RCC 7860 (cell line): Measurements from ENCODE around the gene MAGEF1.

ENCODE experiments used
- DNase-seq: peaks from one replicate; pipeline ENCODE4 v3.0.0-alpha.2; 2015; ENCODE audit warnings: low spot score
- FAIRE-seq: peaks from 2 replicates; lab custom pipeline; 2012; peaks lifted over from hg19 to GRCh38; lab: Jason Lieb, UNC

Gene MAGEF1

DNA sequence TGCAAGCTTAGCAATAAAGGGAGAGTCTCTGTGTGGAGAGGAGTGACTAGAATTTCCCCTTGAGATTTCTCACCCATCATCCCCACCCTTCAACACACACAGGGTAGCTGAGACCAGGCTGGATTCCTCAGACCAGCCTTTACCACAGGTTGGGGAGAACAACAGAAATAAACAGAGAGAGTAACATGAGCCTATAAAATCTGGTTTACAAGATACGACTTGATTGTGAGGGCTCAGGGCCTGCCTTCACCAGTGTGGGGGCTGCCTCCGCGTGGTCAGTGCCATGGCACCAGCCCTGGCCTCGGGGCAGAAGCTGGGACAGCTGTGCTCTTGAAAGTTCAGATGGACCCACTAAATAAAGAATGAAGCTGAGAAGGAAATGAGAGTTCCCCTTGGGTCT, 14.6 kb upstream of the MAGEF1 start:
- DNase-seq (no peak), FAIRE-seq (no peak)

DNA sequence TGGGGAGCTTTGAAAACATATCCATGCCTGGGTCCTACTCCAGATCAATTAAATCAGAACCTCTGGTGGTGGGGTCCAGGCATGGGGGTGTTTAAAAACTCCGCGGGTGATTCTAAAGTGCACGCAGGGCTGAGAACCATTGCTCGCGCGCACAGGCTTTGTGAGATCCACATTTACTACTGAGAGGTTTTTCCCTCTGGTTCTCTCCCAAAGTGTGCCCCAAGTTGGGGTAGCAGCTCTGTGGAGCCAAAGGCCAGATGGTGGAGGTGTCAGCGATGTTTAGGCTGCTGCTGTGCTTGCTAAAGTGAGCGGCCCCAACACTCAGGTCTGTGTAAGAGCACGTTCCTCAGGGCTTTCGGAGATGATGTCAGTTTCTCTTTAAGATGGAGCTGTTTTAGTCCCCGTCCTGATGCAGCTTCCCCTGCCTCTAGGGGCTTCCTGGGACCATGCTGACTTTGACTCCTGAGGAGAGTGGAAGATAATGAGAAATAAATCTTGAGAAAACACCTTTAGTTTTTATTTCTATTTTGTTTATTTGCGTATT, 13.4 kb upstream of the MAGEF1 start:
- FAIRE-seq (no peak), DNase-seq (no peak)

- DNase-seq (no peak), FAIRE-seq (no peak)
These were observed 12.8 kb upstream of the MAGEF1 start for GRCh38 chr3:184724699-184725098.

DNA sequence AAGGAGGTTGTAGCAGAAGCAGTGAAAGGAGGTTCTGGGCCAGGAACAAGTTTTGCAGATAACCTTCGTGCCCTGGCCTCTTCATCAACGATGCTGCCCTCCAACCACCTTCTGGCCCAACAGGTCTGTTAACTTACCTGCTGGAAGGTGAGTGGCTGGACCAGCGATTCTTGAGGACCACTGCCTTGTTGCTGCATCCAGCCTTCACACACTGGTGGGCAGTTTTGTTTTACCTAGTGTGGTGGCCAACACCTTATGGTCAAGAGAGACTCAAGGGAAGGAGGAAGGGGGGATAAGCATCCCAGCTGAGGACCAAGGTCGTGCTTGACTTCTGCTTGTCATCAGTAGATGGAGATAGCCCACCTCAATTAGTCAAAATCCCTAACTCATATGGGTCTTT, 7.8 kb upstream of the MAGEF1 start:
- FAIRE-seq (no peak), DNase-seq (no peak)

DNA sequence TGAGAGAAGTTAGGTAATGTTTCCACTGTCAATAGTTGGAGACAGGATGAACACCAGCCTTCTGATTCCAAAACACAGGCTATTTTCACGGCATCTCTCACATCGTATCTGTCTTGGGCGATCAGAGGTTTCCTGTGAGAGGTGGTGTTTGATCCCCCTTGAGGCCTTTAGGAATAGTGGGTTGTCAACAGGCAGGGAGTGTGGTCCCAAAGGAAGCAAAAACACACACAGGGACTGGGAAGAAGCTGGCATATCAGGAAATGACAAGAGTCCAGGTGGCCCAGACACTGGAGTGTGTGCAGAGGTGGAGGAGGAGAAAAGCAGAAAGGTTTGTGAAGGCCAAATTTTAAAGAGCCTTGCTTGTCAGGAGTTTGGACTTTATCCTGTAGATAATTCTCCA, 6.6 kb upstream of the MAGEF1 start:
- FAIRE-seq = no peak

DNA sequence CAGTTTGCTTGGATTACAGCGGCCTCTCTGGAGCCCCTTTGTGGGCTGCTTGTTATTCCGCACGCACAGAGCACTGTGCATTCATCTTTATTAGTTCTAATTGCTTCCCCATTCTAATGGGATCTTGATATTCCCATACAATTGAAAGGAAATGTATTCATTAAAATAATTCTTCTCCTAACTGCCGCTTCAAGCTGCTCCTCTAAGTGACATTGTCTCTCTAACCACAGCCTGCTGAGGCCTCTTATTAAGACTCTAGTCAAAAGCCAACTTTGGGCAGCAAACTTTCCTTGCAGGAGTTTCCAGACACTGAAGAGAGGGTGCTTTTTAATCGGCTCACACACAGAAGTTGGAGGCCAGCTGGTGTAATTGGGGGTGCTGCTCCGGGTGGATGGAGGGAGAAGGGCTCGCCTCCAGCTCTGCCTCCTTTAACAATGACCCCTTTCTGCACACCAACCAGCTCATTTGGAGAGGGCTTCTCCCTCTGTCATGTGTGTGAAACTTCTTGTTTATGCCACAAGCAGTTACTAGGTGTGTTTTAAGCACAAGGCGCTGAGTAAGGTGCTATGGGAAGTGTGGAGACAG, 5.6 kb upstream of the MAGEF1 start:
- FAIRE-seq = no peak

More for the DNA sequence above, 6.6 kb upstream of the MAGEF1 start:
- no peak for DNase-seq

GRCh38 chr3:184716622-184717398, 4.9 kb upstream of the MAGEF1 start:
- DNase-seq (no peak), FAIRE-seq (no peak)

More for the DNA sequence above, 5.6 kb upstream of the MAGEF1 start:
- DNase-seq = no peak

DNA sequence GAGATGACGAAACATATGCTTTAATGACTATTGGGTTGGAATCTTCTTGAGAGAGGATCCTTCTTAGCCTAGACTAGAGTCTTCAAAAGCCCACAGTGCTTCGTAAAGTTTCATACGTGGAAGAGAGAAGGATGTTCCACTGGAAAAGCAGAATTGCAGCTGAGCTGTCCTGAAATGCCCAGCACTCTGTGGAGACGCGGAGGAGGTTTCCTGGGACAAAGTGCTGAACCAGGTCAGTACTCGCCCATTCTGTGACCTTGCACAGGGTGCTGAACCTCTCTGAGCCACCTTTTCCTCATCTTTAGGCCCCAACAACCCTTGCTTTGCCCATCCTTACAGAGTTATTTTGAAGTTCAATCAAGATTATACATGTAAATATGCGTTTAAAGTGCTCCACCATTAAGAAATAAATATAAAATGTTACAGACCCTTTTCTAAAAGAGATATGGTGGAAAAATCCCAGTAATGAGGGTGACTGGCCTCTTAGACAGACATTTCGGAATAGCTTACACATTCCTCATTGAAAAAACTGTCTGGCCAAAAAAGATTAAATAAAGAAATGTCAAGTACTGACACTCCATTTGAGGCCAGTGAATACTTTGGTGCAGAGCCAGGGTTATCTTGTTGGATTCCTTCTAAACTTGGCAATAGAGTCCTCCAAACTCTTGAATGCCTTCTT, 4.2 kb upstream of the MAGEF1 start:
- DNase-seq (no peak), FAIRE-seq (no peak)

DNA sequence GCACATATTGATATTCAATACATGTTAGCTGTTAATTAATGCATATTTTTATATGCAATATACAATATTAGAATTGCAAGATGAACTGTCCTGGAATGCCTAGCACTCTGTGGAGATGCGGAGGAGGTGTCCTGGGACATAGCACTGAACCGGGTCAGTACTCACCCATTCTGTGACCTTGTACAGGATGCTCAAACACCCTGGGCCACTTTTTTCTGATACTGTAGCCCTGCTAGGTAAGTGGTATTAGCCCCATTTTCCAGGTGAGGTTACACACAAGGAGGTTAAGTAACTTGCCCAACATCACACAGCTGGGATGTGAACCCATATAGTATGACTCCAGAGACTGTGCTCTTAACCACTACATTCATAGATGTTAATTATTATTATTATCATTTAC, 1.7 kb upstream of the MAGEF1 start:
- no peak for DNase-seq
- no peak for FAIRE-seq

DNA sequence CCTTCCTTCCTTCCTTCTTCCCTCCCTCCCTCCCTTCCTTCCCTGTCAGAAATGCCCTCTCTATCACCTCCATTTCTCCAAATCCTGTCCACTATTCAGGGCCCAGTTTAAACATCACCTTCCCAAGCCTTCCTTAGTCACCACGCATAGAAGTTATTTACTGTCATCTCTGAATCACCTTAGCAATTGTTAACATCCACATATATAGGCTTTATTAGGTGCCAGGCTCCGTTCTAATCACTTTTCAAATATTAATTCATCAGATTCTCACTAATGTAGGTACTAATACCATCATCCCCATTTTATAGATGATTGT, 1.1 kb upstream of the MAGEF1 start:
- DNase-seq = no peak
- FAIRE-seq = no peak

DNA sequence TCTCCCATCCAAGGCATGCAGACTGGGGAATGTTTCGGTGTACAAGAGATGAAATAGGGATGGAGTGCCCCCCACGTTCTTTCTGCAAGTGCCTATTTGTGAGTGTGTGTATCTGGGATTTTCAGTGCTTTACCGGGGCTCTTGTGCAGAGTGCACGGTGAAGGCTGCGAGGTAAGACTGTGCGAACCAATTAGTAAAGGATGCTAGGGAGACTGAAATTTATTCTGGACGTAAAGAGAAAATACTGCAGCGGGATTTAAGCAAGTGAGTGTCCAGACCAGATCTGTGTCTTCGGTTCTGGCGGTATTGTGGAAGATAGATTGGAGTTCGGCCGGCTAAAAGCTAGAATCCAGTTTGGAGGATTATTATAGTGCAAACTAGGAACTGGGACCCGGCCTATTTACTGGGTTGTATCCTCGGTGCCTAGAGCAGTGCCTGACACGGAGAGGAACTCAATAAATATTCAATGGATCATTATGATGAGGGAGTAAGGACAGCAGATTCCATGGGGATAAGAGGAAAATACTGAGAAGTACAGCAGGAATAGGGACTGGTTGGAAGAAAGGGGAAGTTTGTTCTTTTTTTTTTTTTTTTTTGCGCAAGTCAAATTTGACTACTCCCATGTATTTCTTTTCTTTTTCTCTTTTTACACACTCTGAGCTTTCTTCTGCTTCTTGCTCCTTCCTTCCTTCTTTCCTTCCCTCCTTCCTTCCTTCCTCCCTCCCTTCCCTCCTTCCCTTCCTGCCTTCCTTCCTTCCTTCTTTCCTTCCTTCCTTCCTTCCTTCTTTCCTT, 580 bp upstream of the MAGEF1 start:
- no peak for DNase-seq
- FAIRE-seq = no peak

DNA sequence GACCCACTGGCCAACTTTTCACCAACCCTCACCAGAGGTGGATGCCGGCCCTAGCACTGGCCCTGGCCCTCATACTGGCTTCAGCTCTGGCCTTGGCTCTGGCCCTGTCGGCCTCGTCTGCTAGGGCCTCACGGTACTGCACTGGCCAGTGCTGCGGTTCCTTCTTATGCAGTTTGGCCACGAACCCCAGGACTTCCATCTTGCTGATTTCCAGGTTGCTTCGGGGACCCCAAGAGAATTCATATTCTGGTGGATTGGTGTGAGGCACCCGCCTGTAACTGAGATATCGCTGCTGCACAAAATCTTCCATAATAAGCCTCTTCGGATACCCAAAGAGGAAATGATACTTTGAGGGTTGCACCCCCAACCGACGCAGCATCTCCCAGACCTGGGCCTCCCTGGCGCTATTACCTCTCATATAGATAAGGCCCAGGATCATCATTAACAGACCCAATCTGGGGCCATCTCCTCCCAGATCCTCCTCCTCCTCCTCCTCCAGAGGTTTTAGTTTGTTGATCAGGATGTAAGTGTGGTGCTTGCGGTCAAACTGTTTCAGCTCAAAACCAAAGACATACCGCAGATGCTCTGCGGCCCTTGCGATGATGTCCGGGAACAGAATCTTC, 883 bp downstream of the MAGEF1 start:
- DNase-seq = no peak
- FAIRE-seq = no peak

- FAIRE-seq = no peak
- no peak for DNase-seq
These were observed 8.2 kb downstream of the MAGEF1 start for GRCh38 chr3:184703657-184704056.

- DNase-seq (no peak), FAIRE-seq (no peak)
These were observed 11.1 kb downstream of the MAGEF1 start for GRCh38 chr3:184700759-184701158.

GRCh38 chr3:184697845-184698244, 14.0 kb downstream of the MAGEF1 start:
- FAIRE-seq (no peak), DNase-seq (no peak)

DNA sequence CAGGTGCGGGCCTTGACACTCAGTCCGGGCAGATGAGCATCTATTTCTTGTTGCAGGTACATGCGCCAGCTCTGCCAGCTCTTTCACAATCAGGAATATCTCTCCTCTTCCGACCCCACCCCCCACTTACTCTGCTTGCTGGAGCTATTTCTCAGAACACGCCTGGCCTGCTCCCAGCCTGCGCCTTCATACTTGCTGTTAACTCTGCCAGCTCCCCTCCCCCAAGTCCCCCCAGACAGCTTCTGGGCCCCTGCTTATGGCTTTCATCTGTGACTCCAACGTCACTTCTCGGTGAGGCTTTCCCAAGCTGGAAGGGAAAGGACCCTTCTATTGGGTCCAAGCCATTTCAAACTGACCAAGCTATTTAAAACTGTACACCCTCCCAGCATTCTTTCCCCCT, 15.2 kb downstream of the MAGEF1 start:
- DNase-seq (no peak), FAIRE-seq (no peak)

DNA sequence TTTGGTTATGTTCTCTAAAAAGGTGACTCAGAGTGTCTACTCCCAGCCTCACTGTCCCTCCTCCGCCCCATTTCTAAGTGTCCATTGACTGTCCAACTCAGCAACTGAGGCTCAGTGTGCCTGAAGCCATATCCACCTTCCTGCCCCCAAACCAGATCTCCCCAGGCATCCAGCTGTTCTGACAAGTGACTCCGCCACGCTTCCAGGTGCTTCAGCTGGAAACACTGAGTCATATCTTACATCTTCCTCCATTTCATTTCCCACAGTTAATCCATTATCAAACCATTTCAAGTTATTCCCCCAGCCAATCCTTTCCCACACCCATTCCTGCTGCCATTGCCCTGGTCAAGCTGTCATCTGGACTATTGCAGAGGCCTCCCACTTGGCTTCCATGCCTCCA, 17.1 kb downstream of the MAGEF1 start:
- no peak for DNase-seq
- FAIRE-seq = no peak

DNA sequence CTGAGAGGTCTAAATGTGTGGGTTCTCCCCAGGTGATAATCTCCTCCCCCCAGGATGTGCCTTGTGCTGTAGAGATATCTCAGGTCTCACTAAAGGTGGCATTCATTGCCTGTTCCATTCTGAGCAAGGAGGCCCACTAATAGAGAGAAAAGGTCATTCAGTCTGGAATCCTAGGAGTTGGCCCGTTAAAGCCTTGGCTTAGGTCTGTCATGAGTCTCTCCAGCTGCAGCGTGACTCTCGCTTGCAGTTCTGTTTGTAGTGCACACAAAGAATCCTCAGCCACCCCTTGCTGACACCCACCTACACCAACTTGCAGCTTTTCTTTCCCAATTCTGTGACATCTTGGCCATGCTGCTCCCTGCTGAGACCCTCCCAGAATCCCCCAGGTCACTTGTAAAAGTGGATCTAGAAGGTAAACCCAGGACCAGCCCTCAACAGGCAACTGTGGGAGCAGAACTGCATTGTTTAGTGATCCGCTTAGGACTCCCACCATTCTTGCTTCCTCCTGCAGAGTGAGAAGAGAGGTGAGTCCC, 17.7 kb downstream of the MAGEF1 start:
- no peak for DNase-seq

DNA sequence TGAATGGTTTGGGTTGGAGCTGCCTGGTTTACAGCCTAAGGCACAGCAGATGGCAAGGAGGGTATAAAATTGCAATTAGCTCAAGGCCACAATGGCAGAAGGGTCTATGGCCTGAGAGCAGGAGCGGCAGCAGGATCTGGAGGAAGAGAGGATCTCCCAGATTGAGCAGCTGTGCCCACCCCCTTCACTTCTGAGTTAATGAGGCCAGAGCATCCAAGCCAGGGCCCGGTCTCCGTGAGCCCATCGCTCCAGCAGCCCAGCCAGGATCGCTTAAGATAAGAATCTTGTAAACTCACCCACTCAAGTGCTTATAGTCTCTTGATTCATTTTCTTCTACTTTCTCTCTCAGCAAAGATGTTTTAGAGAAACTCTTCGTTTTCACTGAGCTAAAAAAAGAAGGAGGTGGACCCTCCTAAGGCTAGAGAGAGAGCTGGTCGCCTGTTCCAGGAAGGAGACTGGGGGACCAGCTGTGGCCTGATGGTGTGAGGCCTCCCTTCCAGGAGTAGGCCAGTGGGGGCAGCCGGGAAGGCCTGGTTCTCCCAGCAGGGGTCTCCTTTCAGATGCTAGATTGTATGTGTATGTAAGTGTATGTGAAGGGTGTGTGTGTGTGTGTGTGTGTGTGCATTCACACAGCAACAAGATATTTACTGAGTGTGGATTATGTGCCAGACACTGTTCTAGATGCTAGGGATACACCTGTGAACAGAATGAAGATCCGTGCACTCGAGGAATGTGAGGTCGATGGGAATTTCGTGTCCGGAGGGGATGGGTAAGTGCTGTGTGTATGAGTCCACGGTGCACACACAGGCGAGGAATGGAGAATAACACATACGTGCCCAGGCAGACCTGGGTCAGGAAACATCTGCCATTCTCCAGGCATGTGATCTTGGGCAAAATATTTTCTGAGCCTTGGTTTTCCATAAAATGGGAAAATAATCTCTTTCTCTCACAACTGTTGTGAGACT, 18.6 kb downstream of the MAGEF1 start:
- FAIRE-seq (no peak), DNase-seq (no peak)

More for the DNA sequence above, 17.7 kb downstream of the MAGEF1 start:
- FAIRE-seq = no peak
